Suprapubic skin (tissue), 3 donors: ENCODE data around the gene RPL7A.

Experiments
- POLR2A ChIP-seq, 2 donors: fragments of 450-650 bp; IDR thresholded peaks; one replicate each; pipeline ENCODE4 v1.6.1; 2017; ENCODE audit warnings: antibody characterized with exemption in 2 of 2, mild to moderate bottlenecking in 2 of 2, moderate library complexity in 2 of 2
- TF ChIP-seq, protein P1 (sequence below), 2 donors: fragments of 200-600 bp in 1 of 2; fragments of 450-650 bp in 1 of 2; sonication (generic) in 1 of 2; IDR thresholded peaks; one replicate each; pipeline ENCODE4 v1.5.1; 2016 to 2019; ENCODE audit warnings: antibody characterized with exemption in 2 of 2, mild to moderate bottlenecking in 1 of 2, moderate library complexity in 1 of 2

GRCh38 chr9:133375116-133375723 lies 27.2 kb downstream of the RPL7A start:
- TF ChIP-seq, protein P1, sequence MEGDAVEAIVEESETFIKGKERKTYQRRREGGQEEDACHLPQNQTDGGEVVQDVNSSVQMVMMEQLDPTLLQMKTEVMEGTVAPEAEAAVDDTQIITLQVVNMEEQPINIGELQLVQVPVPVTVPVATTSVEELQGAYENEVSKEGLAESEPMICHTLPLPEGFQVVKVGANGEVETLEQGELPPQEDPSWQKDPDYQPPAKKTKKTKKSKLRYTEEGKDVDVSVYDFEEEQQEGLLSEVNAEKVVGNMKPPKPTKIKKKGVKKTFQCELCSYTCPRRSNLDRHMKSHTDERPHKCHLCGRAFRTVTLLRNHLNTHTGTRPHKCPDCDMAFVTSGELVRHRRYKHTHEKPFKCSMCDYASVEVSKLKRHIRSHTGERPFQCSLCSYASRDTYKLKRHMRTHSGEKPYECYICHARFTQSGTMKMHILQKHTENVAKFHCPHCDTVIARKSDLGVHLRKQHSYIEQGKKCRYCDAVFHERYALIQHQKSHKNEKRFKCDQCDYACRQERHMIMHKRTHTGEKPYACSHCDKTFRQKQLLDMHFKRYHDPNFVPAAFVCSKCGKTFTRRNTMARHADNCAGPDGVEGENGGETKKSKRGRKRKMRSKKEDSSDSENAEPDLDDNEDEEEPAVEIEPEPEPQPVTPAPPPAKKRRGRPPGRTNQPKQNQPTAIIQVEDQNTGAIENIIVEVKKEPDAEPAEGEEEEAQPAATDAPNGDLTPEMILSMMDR (IDR thresholded peaks at IDR 0.05): no peak
- TF ChIP-seq POLR2A (IDR thresholded peaks at IDR 0.05): no peak
